HG03378 (cell line): Measurements from ENCODE around the gene MIEF1.

Source experiments
- ATAC-seq: cut with Tn5 transposase; IDR thresholded peaks from one replicate; pipeline ENCODE4 v1.9.1; 2021; ENCODE audit warnings: mild to moderate bottlenecking, moderate library complexity; ENCODE audit not compliant: unreplicated experiment

Gene MIEF1

GRCh38 chr22:39502109-39502788 is at the start of gene MIEF1:
Gene MIEF1, plus strand, starts transcription at chr22:39502290. Its CDS starts 9,005 bp downstream, at chr22:39511295.
- ATAC-seq: peak; percentile 76

GRCh38 chr22:39452740-39453040 is 49.4 kb upstream of the MIEF1 start:
- no peak for ATAC-seq

GRCh38 chr22:39453765-39454378 is 48.2 kb upstream of the MIEF1 start:
- no peak for ATAC-seq

- ATAC-seq: no peak
These were observed 47.7 kb upstream of the MIEF1 start for GRCh38 chr22:39454385-39454871.

GRCh38 chr22:39456522-39457197 is 45.4 kb upstream of the MIEF1 start, which contains the start of gene MGAT3:
Gene MGAT3, plus strand, starts transcription at chr22:39457012. Its CDS starts 30,336 bp downstream, at chr22:39487348.
- no peak for ATAC-seq

GRCh38 chr22:39457198-39457555 is 44.9 kb upstream of the MIEF1 start:
- ATAC-seq: no peak

- no peak for ATAC-seq
These were observed 44.3 kb upstream of the MIEF1 start for GRCh38 chr22:39457556-39458443.

GRCh38 chr22:39458444-39459083 is 43.5 kb upstream of the MIEF1 start:
- ATAC-seq: no peak

GRCh38 chr22:39459681-39460080 is 42.4 kb upstream of the MIEF1 start:
- no peak for ATAC-seq

GRCh38 chr22:39462443-39463221 is 39.5 kb upstream of the MIEF1 start:
- no peak for ATAC-seq

- ATAC-seq: no peak
These were observed 38.8 kb upstream of the MIEF1 start for GRCh38 chr22:39463277-39463676.

GRCh38 chr22:39463931-39464390 is 38.1 kb upstream of the MIEF1 start:
- ATAC-seq: no peak

- ATAC-seq: no peak
These were observed 35.7 kb upstream of the MIEF1 start for GRCh38 chr22:39466228-39467006.

GRCh38 chr22:39467390-39467895 is 34.6 kb upstream of the MIEF1 start:
- ATAC-seq: no peak

GRCh38 chr22:39468487-39469325 is 33.4 kb upstream of the MIEF1 start:
- ATAC-seq: no peak

GRCh38 chr22:39469326-39469680 is 32.8 kb upstream of the MIEF1 start:
- no peak for ATAC-seq

GRCh38 chr22:39469681-39470450 is 32.2 kb upstream of the MIEF1 start:
- no peak for ATAC-seq
